Mesodermal cell (in vitro differentiated cells): Measurements from ENCODE around the gene SLCO2B1.

Experiments
- H3K27ac ChIP-seq: 2 replicates; pipeline ENCODE4 v1.7.0; 2013; ENCODE audit warnings: mild to moderate bottlenecking, low read depth, low read length, moderate library complexity; ENCODE audit not compliant: severe bottlenecking
- H3K36me3 ChIP-seq: 2 replicates; pipeline ENCODE4 v1.7.1; 2013; ENCODE audit warnings: mild to moderate bottlenecking, low read length, moderate library complexity; ENCODE audit not compliant: control insufficient read depth, insufficient read depth
- H3K4me1 ChIP-seq: one replicate; pipeline ENCODE4 v1.7.1; 2013; ENCODE audit warnings: mild to moderate bottlenecking, low read length; ENCODE audit not compliant: insufficient read depth, control insufficient read depth, poor library complexity, severe bottlenecking
- H3K4me3 ChIP-seq: 2 replicates; pipeline ENCODE4 v1.7.0; 2013; ENCODE audit warnings: low read length, control low read depth, mild to moderate bottlenecking; ENCODE audit not compliant: insufficient read depth, poor library complexity, severe bottlenecking; ENCODE audit errors: extremely low read depth
- H3K9me3 ChIP-seq: 2 replicates; pipeline ENCODE4 v1.7.1; 2013; ENCODE audit warnings: mild to moderate bottlenecking, low read length, moderate library complexity; ENCODE audit not compliant: control insufficient read depth
- WGBS, 2 experiments: methylation state at CpG; one replicate each; pipeline ENCODE4 v1.1.5; 2013; ENCODE audit warnings: missing lambda C conversion rate in 2 of 2; ENCODE audit not compliant: insufficient coverage in 2 of 2; 5-methylcytosine and 5-hydroxymethylcytosine counted together

Gene SLCO2B1

DNA sequence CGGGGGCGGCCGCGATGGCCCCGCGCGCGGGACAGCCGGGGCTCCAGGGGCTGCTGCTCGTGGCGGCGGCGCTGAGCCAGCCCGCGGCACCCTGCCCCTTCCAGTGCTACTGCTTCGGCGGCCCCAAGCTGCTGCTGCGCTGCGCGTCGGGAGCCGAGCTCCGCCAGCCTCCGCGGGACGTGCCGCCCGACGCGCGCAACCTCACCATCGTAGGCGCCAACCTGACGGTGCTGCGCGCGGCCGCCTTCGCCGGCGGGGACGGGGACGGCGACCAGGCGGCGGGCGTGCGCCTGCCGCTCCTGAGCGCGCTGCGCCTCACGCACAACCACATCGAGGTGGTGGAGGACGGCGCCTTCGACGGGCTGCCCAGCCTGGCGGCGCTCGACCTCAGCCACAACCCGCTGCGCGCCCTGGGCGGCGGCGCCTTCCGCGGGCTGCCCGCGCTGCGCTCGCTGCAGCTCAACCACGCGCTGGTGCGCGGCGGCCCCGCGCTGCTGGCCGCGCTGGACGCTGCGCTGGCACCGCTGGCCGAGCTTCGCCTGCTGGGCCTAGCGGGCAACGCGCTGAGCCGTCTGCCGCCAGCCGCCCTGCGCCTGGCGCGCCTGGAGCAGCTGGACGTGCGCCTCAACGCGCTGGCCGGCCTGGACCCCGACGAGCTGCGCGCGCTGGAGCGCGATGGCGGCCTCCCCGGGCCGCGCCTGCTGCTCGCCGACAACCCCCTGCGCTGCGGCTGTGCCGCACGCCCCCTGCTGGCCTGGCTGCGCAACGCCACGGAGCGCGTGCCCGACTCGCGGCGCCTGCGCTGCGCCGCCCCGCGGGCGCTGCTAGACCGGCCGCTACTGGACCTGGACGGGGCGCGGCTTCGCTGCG is 90.4 kb downstream of the SLCO2B1 start:
- Histone ChIP-seq H3K36me3 (no peaks in the 10 kb centered on the region), H3K4me1 (peaks cover 3% of the 10 kb centered on the region), H3K27ac (no peak overlapping the region), H3K9me3 (no peaks in the 10 kb centered on the region), H3K4me3 (peak overlapping the region; percentile 40)
- WGBS, 2 experiments = 0 to 1% methylated on average over 122 to 123 of the region's 140 CpGs

DNA sequence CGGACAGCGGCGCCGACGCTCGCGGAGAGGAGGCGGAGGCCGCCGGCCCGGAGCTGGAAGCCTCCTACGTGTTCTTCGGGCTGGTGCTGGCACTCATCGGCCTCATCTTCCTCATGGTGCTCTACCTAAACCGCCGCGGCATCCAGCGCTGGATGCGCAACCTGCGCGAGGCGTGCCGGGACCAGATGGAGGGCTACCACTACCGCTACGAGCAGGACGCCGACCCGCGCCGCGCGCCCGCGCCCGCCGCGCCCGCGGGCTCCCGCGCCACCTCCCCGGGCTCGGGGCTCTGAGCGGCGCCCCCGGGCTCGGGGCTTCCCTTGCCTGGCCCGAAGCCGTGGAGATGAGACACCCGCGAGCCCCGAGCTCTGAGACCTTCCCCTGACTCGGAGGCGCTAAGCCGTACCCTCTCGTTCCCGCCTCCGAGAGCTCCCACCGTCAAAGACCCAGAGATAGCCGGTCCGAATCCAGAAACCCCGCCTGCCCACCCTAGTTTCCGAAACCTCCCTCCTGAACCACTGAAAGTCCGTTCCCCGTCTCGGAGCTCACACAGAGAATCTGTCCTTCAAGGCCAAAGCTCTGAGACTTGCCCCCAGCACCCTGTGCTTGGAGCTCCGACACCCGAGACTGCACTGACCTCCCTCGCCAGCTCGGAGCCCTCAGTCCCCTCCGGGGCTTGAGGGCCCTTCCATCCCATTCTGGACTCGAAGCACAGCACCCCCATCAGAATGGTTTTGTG is 91.2 kb downstream of the SLCO2B1 start:
- Histone ChIP-seq H3K4me3 (peak overlapping the region; percentile 40), H3K27ac (no peak overlapping the region), H3K4me1 (peaks cover 3% of the 10 kb centered on the region), H3K36me3 (no peaks in the 10 kb centered on the region), H3K9me3 (no peaks in the 10 kb centered on the region)
- WGBS, 2 experiments = 6 to 14% methylated on average over 31 to 69 of the region's 72 CpGs

DNA sequence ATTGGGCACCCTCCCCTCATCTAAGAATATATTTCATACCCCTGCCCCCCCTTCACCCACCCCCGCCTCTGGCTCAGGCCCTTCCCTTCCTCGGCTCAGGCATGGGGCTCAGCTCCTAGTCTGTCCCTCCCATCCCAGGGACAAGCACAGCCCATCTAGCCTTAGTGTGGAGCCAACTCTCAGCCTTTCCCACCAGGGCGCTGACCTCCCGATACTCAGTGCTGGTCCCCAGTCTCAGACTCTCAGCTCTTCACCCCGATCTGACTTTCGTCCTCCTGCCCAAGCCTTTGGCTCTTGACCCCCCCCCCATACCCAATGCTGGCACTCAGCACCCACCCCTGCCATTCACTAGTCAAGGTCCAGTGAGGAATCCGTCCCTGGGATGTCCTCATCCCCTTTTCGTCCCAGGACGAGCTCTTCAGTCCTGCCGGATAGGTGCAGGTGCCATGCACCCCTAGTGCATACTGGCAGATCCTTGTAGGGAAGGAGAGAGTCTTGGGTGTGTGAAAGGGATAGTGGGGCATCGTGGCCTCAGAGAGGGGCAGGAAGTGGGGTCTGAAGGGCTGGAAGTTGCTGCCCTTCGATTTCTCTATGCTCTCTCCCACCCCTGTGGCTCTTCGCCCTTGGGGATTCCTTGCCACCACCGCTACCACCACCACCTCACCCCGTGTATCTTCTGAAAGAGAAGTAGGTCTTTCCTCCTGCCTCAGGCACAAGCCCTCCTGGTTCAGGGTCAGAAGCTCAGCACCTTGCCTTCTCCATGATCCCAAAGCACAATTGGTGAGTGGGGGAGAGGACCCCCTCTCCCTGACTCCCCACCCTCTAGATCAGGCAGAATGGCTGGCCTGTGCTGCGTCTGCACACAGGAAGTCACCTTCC is 92.1 kb downstream of the SLCO2B1 start:
- no peak overlapping the region for H3K27ac ChIP-seq
- 83 to 97% methylated on average over 8 to 12 of the region's 16 CpGs for WGBS, 2 experiments
- H3K4me3 ChIP-seq = no peak overlapping the region
- H3K4me1 ChIP-seq = peaks cover 3% of the 10 kb centered on the region
- no peaks in the 10 kb centered on the region for H3K9me3 ChIP-seq
- no peaks in the 10 kb centered on the region for H3K36me3 ChIP-seq

DNA sequence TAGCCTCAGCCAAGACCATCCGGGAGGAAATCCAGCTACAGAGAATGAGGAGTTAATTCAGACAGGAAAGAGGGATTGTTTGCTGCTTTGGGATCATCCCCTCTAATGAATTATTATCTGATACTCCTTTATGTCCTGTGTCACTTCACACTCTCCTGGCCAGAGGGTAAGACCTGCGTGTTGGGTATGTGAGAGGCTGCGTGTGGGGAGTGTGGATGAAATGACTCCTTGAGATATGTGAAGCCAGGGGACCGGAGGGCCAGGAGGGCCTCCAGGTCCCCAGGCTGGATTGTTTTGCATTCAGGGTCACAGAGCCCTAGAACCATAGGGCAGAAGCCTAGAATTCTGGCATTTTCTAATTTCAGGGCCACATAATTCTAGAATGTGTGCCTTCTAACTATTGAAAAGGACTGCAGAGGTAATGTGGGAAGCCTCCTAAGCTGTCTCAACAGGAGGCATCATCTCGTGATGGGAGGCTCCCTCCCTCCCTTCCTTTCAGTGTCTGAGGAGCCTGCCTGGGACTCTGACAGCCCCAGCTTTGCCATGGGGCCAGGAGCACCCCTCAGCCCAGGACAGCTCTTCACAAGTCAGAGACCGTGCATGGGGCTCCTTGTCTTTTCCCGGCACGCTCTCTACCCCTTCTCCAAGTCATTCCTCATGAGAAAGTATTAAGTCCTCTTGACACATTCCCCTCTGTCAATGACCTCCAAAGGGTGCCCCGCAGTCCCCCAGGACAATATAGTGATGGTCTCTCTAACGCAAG is 93.3 kb downstream of the SLCO2B1 start:
- 78 to 90% methylated on average over 6 to 7 of the region's 10 CpGs for WGBS, 2 experiments
- no peaks in the 10 kb centered on the region for H3K36me3 ChIP-seq

DNA sequence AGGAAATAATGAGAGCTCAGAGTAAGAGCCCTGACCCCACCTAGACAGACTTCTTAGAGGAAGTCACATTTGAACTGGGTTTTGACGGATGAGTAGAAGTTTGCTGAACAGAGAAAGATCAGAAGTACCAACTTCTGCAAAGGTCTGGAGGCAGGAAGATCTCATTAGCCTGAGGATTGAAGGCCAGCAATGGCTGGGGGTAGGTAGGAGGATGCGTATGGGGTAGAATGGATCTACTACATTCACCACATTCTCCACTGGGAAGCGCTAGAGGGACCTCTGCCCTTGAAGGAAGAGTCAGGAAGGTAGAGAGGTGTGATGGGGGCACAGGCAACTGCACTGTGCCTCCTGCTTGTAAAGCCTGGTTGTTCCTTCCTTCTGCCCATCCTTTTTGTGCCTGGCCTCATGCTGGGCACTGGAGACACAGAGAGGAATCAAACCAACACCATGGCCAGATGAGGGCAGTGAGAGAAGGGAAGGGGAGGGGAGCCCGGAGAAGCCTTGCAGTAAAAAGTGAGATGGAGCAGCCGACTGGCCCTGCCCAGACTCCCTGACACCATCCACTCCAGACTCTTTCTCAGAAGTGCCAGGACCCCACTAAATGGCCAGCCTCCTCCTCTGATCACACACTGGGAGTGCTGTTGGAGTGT is 94.6 kb downstream of the SLCO2B1 start:
- no peak overlapping the region for H3K27ac ChIP-seq
- H3K4me3 ChIP-seq = no peak overlapping the region
- no peaks in the 10 kb centered on the region for H3K36me3 ChIP-seq
- 72% methylated on average over 2 of the region's 5 CpGs; no CpG with 5 or more reads in 1 of the 2 experiments for WGBS, 2 experiments
- peaks cover 2% of the 10 kb centered on the region for H3K4me1 ChIP-seq
- H3K9me3 ChIP-seq = no peaks in the 10 kb centered on the region

More for the DNA sequence above, 93.3 kb downstream of the SLCO2B1 start:
- Histone ChIP-seq H3K9me3 (no peaks in the 10 kb centered on the region), H3K4me1 (peaks cover 6% of the 10 kb centered on the region), H3K27ac (no peak overlapping the region), H3K4me3 (no peak overlapping the region)

DNA sequence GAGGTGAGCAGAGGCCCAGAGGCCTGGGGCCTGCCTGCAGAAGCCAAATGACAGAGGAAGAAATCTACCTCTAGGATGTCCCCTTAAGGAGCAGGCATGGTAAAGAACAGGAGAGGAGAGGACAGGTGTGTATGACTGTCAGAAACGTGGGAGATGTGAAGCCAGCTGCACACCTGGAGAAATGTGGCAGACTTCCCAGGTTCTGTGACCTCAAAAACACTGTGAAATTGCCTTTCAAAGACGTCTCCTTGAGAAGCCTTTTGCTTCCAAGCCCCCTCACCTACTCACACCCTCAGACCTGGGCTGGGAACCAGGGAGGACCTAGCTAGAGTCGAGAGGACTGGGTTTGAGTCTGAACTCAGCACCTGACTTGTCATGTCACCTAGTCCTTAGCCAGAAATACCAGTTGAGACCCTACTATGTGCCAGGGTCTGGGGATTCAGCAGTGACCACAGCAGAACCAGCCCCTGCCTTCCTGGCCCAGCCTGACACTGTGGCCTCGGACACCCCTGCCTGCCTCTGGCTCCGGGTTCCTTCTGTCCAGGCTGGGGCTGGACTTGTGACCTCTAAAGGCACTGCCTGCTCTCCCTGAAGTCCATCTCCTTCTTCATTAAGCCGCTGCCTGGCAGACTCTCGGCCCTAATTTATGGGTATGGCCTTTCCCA is 95.2 kb downstream of the SLCO2B1 start:
- Histone ChIP-seq H3K4me3 (no peak overlapping the region), H3K9me3 (no peaks in the 10 kb centered on the region), H3K36me3 (no peaks in the 10 kb centered on the region), H3K27ac (no peak overlapping the region), H3K4me1 (peaks cover 2% of the 10 kb centered on the region)
- 88 to 92% methylated on average over 6 to 7 of the region's 7 CpGs for WGBS, 2 experiments

DNA sequence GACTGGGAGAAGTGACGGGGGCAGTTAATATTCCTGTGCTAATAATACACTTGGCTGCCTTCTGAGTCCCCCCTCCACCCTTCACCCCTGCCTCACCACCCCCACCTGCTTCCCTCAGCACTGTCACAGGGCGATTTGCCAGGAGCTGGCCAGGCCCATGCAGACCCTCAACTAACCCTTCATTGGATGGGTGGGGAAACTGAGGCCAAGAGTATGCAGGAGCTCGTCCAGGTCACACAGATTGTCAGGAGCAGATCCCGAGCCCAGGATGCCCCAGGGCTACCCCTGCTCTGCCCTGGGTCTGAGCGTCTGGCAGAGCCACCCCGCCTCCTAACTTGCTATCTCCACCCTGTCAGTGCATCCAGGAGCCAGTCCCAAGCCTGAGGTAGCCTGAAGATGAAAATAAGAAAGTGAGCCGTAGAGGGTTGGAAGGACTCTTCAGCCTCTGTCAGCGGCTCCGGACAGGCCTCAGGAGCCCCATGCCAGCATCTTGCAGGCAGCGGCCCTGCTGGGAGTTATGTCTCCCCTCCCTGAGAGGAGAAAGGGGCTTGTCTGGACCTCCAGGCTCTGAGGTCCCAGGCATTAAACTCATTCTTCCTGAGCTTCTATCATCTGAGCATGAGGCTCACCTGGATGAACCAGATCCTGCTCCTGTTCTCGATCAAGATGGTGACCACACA is 95.9 kb downstream of the SLCO2B1 start:
- H3K27ac ChIP-seq = no peak overlapping the region
- no peaks in the 10 kb centered on the region for H3K36me3 ChIP-seq
- no peak overlapping the region for H3K4me3 ChIP-seq
- no peaks in the 10 kb centered on the region for H3K9me3 ChIP-seq
- 94 to 95% methylated on average over 7 of the region's 11 CpGs for WGBS, 2 experiments
- peaks cover 2% of the 10 kb centered on the region for H3K4me1 ChIP-seq

DNA sequence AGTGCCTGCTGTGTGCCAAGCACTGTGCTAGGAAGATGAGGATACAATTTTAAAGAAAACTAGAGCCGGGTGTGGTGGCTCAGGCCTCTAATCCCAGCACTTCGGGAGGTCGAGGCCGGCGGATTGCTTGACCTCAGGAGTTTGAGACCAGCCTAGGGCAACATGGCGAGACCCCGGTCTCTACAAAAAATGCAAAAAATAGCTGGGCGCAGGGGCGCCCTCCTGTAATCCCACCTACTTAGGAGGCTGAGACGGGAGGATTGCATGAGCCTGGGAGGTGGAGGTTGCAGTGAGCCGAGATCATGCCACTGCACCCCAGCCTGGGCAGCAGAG is 98.0 kb downstream of the SLCO2B1 start:
- 18 to 29% methylated on average over 5 of the region's 11 CpGs for WGBS, 2 experiments
- no peaks in the 10 kb centered on the region for H3K36me3 ChIP-seq

DNA sequence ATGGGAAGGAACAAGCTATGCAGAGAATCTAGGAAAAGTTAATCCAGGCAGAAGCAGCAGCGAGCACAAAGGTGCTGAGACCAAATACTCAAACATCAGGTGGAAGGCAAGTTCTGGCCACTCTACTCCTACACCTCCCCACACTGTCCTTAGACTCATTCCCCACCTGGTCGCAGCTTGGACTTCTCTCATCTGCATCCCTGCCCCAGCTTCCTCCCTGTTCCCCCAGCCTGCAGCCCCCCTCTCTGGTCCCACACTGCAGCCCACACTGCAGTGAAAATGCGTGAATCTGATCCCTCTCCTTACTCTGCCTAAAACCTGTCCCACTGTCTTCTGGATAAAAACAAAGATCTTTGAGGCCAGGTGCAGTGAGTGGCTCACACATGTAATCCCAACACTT is 98.8 kb downstream of the SLCO2B1 start:
- Histone ChIP-seq H3K4me3 (no peak overlapping the region), H3K27ac (no peak overlapping the region), H3K36me3 (no peaks in the 10 kb centered on the region), H3K4me1 (peaks cover 2% of the 10 kb centered on the region), H3K9me3 (peaks cover 7% of the 10 kb centered on the region)
- WGBS, 2 experiments = 65% methylated on average over 3 of the region's 3 CpGs

More for the DNA sequence above, 98.0 kb downstream of the SLCO2B1 start:
- H3K4me3 ChIP-seq = no peak overlapping the region
- no peak overlapping the region for H3K27ac ChIP-seq
- H3K4me1 ChIP-seq = peaks cover 2% of the 10 kb centered on the region
- H3K9me3 ChIP-seq = peaks cover 7% of the 10 kb centered on the region
